Measurements from ENCODE around the gene GAL3ST3. TPM values are rescaled to one million over a fixed set of nuclear protein-coding genes. Genes with fewer than 3 reads are reported as not detected.
A peak's percentile ranks its signal among the peaks of the same experiment; 100 is the strongest.
"Not testable (repeated sequence)": the region's sequence is repeated elsewhere in the genome, so short reads cannot be mapped to it uniquely, and the experiment has no call there.

GAL3ST3 gene
- total and polyA plus RNA-seq, 9 donors: 0.08 to 3.3 (median 0.48) TPM; not detected in 4

- Histone ChIP-seq H3K36me3 (no peaks in the 10 kb centered on the region), H3K27ac (no peak overlapping the region), H3K4me1 (ENCODE audit: insufficient read depth) (no peaks in the 10 kb centered on the region), H3K4me3 (no peak overlapping the region), H3K27me3 (no peaks in the 10 kb centered on the region), H3K9me3 (no peaks in the 10 kb centered on the region)
- TF ChIP-seq EP300 (IDR thresholded peaks at IDR 0.05): no peak
- TF ChIP-seq CTCF (IDR thresholded peaks at IDR 0.05): no peak
- no peak for TF ChIP-seq POLR2A (IDR thresholded peaks at IDR 0.05)
- DNase-seq: no peak
- 47 to 53% (median 50%) methylated on average over 12 of the region's 12 CpGs for WGBS, 3 donors
- intact Hi-C loops (cut with DNase I): no loop called here
These were observed 35.8 kb downstream of the GAL3ST3 start for GRCh38 chr11:66012946-66013761.

GRCh38 chr11:66012371-66012945 is 36.5 kb downstream of the GAL3ST3 start:
- 41 to 48% (median 45%) methylated on average over 12 of the region's 12 CpGs for WGBS, 3 donors
- H3K4me3 ChIP-seq: no peak overlapping the region

GRCh38 chr11:66011785-66012303 is 37.1 kb downstream of the GAL3ST3 start, which contains the start of gene CST6:
Gene CST6, plus strand, starts transcription at chr11:66012008. Its CDS starts 37 bp downstream, at chr11:66012045.
- no peak for DNase-seq
- Histone ChIP-seq H3K4me3 (peak within 1 kb of the TSS; percentile 32), H3K27ac (no peak within 1 kb of the TSS), H3K27me3 (no peaks in the 10 kb centered on the region), H3K36me3 (no peaks in the 10 kb centered on the region), H3K9me3 (no peaks in the 10 kb centered on the region), H3K4me1 (ENCODE audit: insufficient read depth) (no peaks in the 10 kb centered on the region)
- intact Hi-C loops (cut with DNase I): no loop called here
- 5 to 14% (median 6%) methylated on average over 33 to 61 of the region's 61 CpGs for WGBS, 3 donors
- TF ChIP-seq EP300 (IDR thresholded peaks at IDR 0.05): no peak
- no peak for TF ChIP-seq CTCF (IDR thresholded peaks at IDR 0.05)
- TF ChIP-seq POLR2A (IDR thresholded peaks at IDR 0.05): no peak

More at GRCh38 chr11:66012371-66012945, 36.5 kb downstream of the GAL3ST3 start:
- intact Hi-C loops (cut with DNase I): no loop called here
- Histone ChIP-seq H3K36me3 (no peaks in the 10 kb centered on the region), H3K4me1 (ENCODE audit: insufficient read depth) (no peaks in the 10 kb centered on the region), H3K9me3 (no peaks in the 10 kb centered on the region), H3K27ac (no peak overlapping the region), H3K27me3 (no peaks in the 10 kb centered on the region)
- no peak for DNase-seq
- TF ChIP-seq EP300 (IDR thresholded peaks at IDR 0.05) (no peak), POLR2A (IDR thresholded peaks at IDR 0.05) (no peak), CTCF (IDR thresholded peaks at IDR 0.05) (no peak)

GRCh38 chr11:66011239-66011784 is 37.6 kb downstream of the GAL3ST3 start:
- no peak overlapping the region for H3K27ac ChIP-seq
- DNase-seq: no peak
- no peaks in the 10 kb centered on the region for H3K9me3 ChIP-seq
- TF ChIP-seq CTCF (IDR thresholded peaks at IDR 0.05) (no peak), POLR2A (IDR thresholded peaks at IDR 0.05) (no peak), EP300 (IDR thresholded peaks at IDR 0.05) (no peak)
- H3K4me1 ChIP-seq (ENCODE audit: insufficient read depth): no peaks in the 10 kb centered on the region
- 39 to 51% (median 39%) methylated on average over 14 of the region's 14 CpGs for WGBS, 3 donors
- intact Hi-C loops (cut with DNase I): no loop called here
- no peaks in the 10 kb centered on the region for H3K27me3 ChIP-seq
- no peak overlapping the region for H3K4me3 ChIP-seq
- H3K36me3 ChIP-seq: no peaks in the 10 kb centered on the region

GRCh38 chr11:66010036-66010435 is 38.9 kb downstream of the GAL3ST3 start:
- H3K4me1 ChIP-seq (ENCODE audit: insufficient read depth); H3K4me3 ChIP-seq; DNase-seq; H3K27me3 ChIP-seq; H3K27ac ChIP-seq; H3K36me3 ChIP-seq; intact Hi-C loops (cut with DNase I); H3K9me3 ChIP-seq: not testable (repeated sequence)
- 70 to 75% (median 72%) methylated on average over 4 of the region's 4 CpGs for WGBS, 3 donors

All from ovary (tissue), 9 donors.